DND-41 (cell line): ENCODE results near the gene PLCB4.

Experiments used
- ATAC-seq: fragments of 200-7000 bp; cut with Tn5 transposase; 3 replicates; pipeline ENCODE4 v1.9.1; 2021; ENCODE audit warnings: low read depth; ENCODE audit not compliant: insufficient read depth
- DNase-seq: peaks from one replicate; pipeline ENCODE4 v3.0.0-alpha.2; 2020
- H2AFZ ChIP-seq: 2 replicates; pipeline ENCODE4 v1.6.0; 2012; ENCODE audit warnings: low read depth, low read length
- H3K27ac ChIP-seq: 2 replicates; pipeline ENCODE4 v1.5.1; 2012; ENCODE audit warnings: low read length, inconsistent platforms
- H3K27me3 ChIP-seq: fragments of 200-600 bp; sonication (generic); 2 replicates; pipeline ENCODE4 v1.6.0; 2012; ENCODE audit warnings: low read length, mild to moderate bottlenecking, inconsistent platforms; ENCODE audit not compliant: insufficient read depth, poor library complexity
- H3K36me3 ChIP-seq: 2 replicates; pipeline ENCODE4 v1.5.1; 2012; ENCODE audit warnings: low read length, inconsistent platforms; ENCODE audit not compliant: insufficient read depth
- H3K4me1 ChIP-seq: 2 replicates; pipeline ENCODE4 v1.5.1; 2012; ENCODE audit warnings: mild to moderate bottlenecking, low read length; ENCODE audit not compliant: insufficient read depth
- H3K4me2 ChIP-seq: 2 replicates; pipeline ENCODE4 v1.6.0; 2012; ENCODE audit warnings: mild to moderate bottlenecking, moderate library complexity, low read length, inconsistent platforms; ENCODE audit not compliant: insufficient read depth
- H3K4me3 ChIP-seq, 2 experiments: fragments of 200-600 bp in 1 of 2; shearing (Covaris generic) in 1 of 2; 2 replicates each; pipeline ENCODE4 v1.5.1; 2012 to 2016; ENCODE audit warnings: inconsistent platforms in 2 of 2, low read length in 2 of 2, mild to moderate bottlenecking in 2 of 2, low read depth in 1 of 2, moderate library complexity in 1 of 2
- H3K79me2 ChIP-seq: 2 replicates; pipeline ENCODE4 v1.6.0; 2012; ENCODE audit warnings: low read length, inconsistent platforms; ENCODE audit not compliant: insufficient read depth
- H3K9ac ChIP-seq: 2 replicates; pipeline ENCODE4 v1.6.0; 2012; ENCODE audit warnings: low read depth, mild to moderate bottlenecking, inconsistent platforms, low read length, moderate library complexity
- H3K9me3 ChIP-seq: 2 replicates; pipeline ENCODE4 v1.5.1; 2012; ENCODE audit warnings: low read length, moderate library complexity, mild to moderate bottlenecking, inconsistent platforms; ENCODE audit not compliant: insufficient read depth, severe bottlenecking
- H4K20me1 ChIP-seq: 2 replicates; pipeline ENCODE4 v1.6.0; 2012; ENCODE audit warnings: low read length; ENCODE audit not compliant: insufficient read depth
- EZH2 ChIP-seq: IDR thresholded peaks from 3 replicates; pipeline ENCODE4 v1.6.1; 2012; ENCODE audit warnings: borderline replicate concordance, low read depth, mild to moderate bottlenecking, moderate library complexity, low read length, inconsistent platforms; ENCODE audit not compliant: severe bottlenecking
- TF ChIP-seq, protein P1 (sequence below): IDR thresholded peaks from 2 replicates; pipeline ENCODE4 v1.5.1; 2012; ENCODE audit warnings: borderline replicate concordance, low read length, moderate library complexity, mild to moderate bottlenecking; ENCODE audit not compliant: poor library complexity, severe bottlenecking; ENCODE audit errors: extremely low read depth

Gene PLCB4

DNA sequence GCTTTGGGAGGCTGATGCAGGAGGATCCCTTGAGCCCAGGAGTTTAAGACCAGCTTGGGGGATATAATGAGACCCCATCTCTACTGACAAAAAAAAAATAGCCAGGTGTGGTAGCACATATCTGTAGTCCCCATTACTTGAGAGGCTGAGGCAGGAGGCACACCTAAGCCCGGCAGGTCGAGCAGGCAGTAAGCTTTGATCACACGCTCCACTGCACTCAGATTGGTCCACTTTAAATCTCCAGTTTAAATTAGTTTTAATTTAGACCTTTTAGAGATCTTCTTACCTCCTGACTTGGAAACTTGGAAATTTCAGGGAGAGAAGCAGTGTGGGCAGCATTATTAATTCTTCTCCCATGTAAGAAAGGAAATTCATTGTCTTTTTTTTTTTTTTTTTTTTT is 16.8 kb upstream of the PLCB4 start:
- peaks cover 32% of the 10 kb centered on the region for H3K4me1 ChIP-seq
- no peak overlapping the region for H3K27ac ChIP-seq
- H3K79me2 ChIP-seq, result no peaks in the 10 kb centered on the region
- H3K27me3 ChIP-seq, result no peaks in the 10 kb centered on the region
- DNase-seq, result no peak
- no peak for ATAC-seq
- H2AFZ ChIP-seq, result no peak overlapping the region
- TF ChIP-seq, protein P1, sequence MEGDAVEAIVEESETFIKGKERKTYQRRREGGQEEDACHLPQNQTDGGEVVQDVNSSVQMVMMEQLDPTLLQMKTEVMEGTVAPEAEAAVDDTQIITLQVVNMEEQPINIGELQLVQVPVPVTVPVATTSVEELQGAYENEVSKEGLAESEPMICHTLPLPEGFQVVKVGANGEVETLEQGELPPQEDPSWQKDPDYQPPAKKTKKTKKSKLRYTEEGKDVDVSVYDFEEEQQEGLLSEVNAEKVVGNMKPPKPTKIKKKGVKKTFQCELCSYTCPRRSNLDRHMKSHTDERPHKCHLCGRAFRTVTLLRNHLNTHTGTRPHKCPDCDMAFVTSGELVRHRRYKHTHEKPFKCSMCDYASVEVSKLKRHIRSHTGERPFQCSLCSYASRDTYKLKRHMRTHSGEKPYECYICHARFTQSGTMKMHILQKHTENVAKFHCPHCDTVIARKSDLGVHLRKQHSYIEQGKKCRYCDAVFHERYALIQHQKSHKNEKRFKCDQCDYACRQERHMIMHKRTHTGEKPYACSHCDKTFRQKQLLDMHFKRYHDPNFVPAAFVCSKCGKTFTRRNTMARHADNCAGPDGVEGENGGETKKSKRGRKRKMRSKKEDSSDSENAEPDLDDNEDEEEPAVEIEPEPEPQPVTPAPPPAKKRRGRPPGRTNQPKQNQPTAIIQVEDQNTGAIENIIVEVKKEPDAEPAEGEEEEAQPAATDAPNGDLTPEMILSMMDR, result no peak
- no peak for TF ChIP-seq EZH2
- no peak overlapping the region for H3K4me2 ChIP-seq
- H3K4me3 ChIP-seq, result no peak overlapping the region
- H4K20me1 ChIP-seq, result no peaks in the 10 kb centered on the region
- H3K36me3 ChIP-seq, result no peaks in the 10 kb centered on the region
- H3K9ac ChIP-seq, result no peak overlapping the region
- peaks cover 8% of the 10 kb centered on the region for H3K9me3 ChIP-seq

DNA sequence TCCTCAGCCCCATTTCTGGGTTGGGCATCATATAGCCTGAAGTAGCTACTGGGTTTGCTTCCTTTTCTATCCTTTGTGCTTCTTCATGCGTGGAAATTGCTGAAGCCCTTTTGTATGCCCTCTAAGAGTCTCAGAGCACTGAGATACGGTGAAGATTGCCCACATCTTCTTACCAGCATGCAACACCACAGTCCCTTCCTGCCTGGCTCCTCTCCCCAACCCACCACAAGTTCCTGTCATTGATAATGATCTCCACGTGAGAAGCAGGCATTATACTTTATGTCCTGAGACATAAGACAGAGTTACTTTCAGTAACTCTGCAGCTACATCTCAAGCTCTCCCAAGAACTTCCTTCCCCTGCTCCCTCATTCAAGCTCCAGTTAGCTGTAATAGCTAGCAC is 15.8 kb upstream of the PLCB4 start:
- no peaks in the 10 kb centered on the region for H3K27me3 ChIP-seq
- H3K79me2 ChIP-seq, result no peaks in the 10 kb centered on the region
- ATAC-seq (peak; percentile 96), DNase-seq (peak; percentile 69)
- peak overlapping the region in 1 of 2 experiments; percentile 20; a peak in 1 of 4 replicates for H3K4me3 ChIP-seq
- peak overlapping the region; percentile 70 for H2AFZ ChIP-seq
- peak overlapping the region; percentile 39; the same call in 1 of the 2 replicates for H3K9ac ChIP-seq
- peaks cover 32% of the 10 kb centered on the region for H3K4me1 ChIP-seq
- peak overlapping the region; percentile 58 for H3K4me2 ChIP-seq
- H3K36me3 ChIP-seq, result no peaks in the 10 kb centered on the region
- peaks cover 6% of the 10 kb centered on the region for H3K9me3 ChIP-seq
- no peaks in the 10 kb centered on the region for H4K20me1 ChIP-seq
- TF ChIP-seq, protein P1, result no peak
- no peak for TF ChIP-seq EZH2
- H3K27ac ChIP-seq, result peak overlapping the region; percentile 88

GRCh38 chr20:9054176-9054575 is 14.7 kb upstream of the PLCB4 start:
- ATAC-seq (no peak), DNase-seq (no peak)
- Histone ChIP-seq H3K27me3 (no peaks in the 10 kb centered on the region), H4K20me1 (no peaks in the 10 kb centered on the region), H3K4me1 (peaks cover 32% of the 10 kb centered on the region), H3K27ac (peak overlapping the region; percentile 88), H3K36me3 (no peaks in the 10 kb centered on the region), H3K9me3 (peaks cover 2% of the 10 kb centered on the region), H3K4me3 (no peak overlapping the region), H3K9ac (no peak overlapping the region), H3K79me2 (no peaks in the 10 kb centered on the region), H3K4me2 (no peak overlapping the region; the same call in 1 of the 2 replicates), H2AFZ (no peak overlapping the region)
- TF ChIP-seq EZH2, result no peak
- TF ChIP-seq, protein P1, result no peak

- H3K4me3 ChIP-seq, result no peak overlapping the region
- no peak overlapping the region for H3K9ac ChIP-seq
- no peak for DNase-seq
- H3K27me3 ChIP-seq, result no peaks in the 10 kb centered on the region
- H3K4me2 ChIP-seq, result no peak overlapping the region
- no peaks in the 10 kb centered on the region for H3K79me2 ChIP-seq
- no peak overlapping the region for H2AFZ ChIP-seq
- H3K4me1 ChIP-seq, result no peaks in the 10 kb centered on the region
- ATAC-seq, result no peak
- H3K9me3 ChIP-seq, result no peaks in the 10 kb centered on the region
- TF ChIP-seq, protein P1, result no peak
- TF ChIP-seq EZH2, result no peak
- H4K20me1 ChIP-seq, result no peaks in the 10 kb centered on the region
- H3K27ac ChIP-seq, result no peak overlapping the region
- no peaks in the 10 kb centered on the region for H3K36me3 ChIP-seq
Measured at GRCh38 chr20:9059931-9060330, 9.0 kb upstream of the PLCB4 start.
